SK-N-SH treated with all-trans-retinoic acid at 6 μM for 48 hours (cell line): ENCODE data around the gene PTBP3.

Source experiments
- ARNTL ChIP-seq: fragments of 450-650 bp; formaldehyde crosslinking; IDR thresholded peaks from 2 replicates; pipeline ENCODE4 v1.5.0; 2020; ENCODE audit warnings: low read depth, mild to moderate bottlenecking, moderate library complexity, borderline replicate concordance
- ISL1 ChIP-seq: fragments of 250-450 bp; sonication (Bioruptor Pico); IDR thresholded peaks from 2 replicates; pipeline ENCODE4 v2.1.2; 2022; ENCODE audit warnings: mild to moderate bottlenecking, moderate library complexity
- PPARA ChIP-seq: fragments of 250-450 bp; sonication (Bioruptor Pico); IDR thresholded peaks from 2 replicates; pipeline ENCODE4 v1.5.0; 2020; ENCODE audit warnings: mild to moderate bottlenecking, borderline replicate concordance
- SNAI2 ChIP-seq: fragments of 250-450 bp; sonication (Bioruptor Pico); IDR thresholded peaks from 2 replicates; pipeline ENCODE4 v1.5.0; 2020; ENCODE audit warnings: mild to moderate bottlenecking, moderate library complexity
- TCF4 ChIP-seq: fragments of 250-450 bp; sonication (Bioruptor Pico); IDR thresholded peaks from 2 replicates; pipeline ENCODE4 v1.8.0; 2021; ENCODE audit warnings: mild to moderate bottlenecking, moderate library complexity, borderline replicate concordance
- ZFP3 ChIP-seq: fragments of 250-450 bp; sonication (Bioruptor Pico); IDR thresholded peaks from 2 replicates; pipeline ENCODE4 v1.5.0; 2020; ENCODE audit warnings: mild to moderate bottlenecking, moderate library complexity
- ZFP30 ChIP-seq: fragments of 450-650 bp; formaldehyde crosslinking; IDR thresholded peaks from 2 replicates; pipeline ENCODE4 v1.5.0; 2022; ENCODE audit warnings: mild to moderate bottlenecking, moderate library complexity
- ZNF70 ChIP-seq: fragments of 450-650 bp; formaldehyde crosslinking; IDR thresholded peaks from 2 replicates; pipeline ENCODE4 v1.5.0; 2020; ENCODE audit warnings: mild to moderate bottlenecking, moderate library complexity
- TF ChIP-seq, protein P1 (sequence below): fragments of 250-450 bp; sonication (Bioruptor Pico); IDR thresholded peaks from 2 replicates; pipeline ENCODE4 v1.5.1; 2020; ENCODE audit warnings: low read depth, mild to moderate bottlenecking, moderate library complexity
- TF ChIP-seq, protein P2 (sequence below): fragments of 250-450 bp; sonication (Bioruptor Pico); IDR thresholded peaks from 2 replicates; pipeline ENCODE4 v1.5.1; 2021; ENCODE audit warnings: mild to moderate bottlenecking, moderate library complexity

GRCh38 chr9:112226091-112226490, 107.3 kb downstream of the PTBP3 start:
- TF ChIP-seq SNAI2 (no peak), ZFP30 (CRISPR knock-in tag) (no peak), PPARA (CRISPR knock-in tag) (no peak), ZFP3 (CRISPR knock-in tag) (no peak), TCF4 (CRISPR knock-in tag) (no peak), ZNF70 (no peak), ISL1 (no peak), ARNTL (CRISPR knock-in tag) (no peak)
- TF ChIP-seq, protein P1, sequence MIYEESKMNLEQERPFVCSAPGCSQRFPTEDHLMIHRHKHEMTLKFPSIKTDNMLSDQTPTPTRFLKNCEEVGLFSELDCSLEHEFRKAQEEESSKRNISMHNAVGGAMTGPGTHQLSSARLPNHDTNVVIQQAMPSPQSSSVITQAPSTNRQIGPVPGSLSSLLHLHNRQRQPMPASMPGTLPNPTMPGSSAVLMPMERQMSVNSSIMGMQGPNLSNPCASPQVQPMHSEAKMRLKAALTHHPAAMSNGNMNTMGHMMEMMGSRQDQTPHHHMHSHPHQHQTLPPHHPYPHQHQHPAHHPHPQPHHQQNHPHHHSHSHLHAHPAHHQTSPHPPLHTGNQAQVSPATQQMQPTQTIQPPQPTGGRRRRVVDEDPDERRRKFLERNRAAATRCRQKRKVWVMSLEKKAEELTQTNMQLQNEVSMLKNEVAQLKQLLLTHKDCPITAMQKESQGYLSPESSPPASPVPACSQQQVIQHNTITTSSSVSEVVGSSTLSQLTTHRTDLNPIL (CRISPR knock-in tag) = no peak
- TF ChIP-seq, protein P2, sequence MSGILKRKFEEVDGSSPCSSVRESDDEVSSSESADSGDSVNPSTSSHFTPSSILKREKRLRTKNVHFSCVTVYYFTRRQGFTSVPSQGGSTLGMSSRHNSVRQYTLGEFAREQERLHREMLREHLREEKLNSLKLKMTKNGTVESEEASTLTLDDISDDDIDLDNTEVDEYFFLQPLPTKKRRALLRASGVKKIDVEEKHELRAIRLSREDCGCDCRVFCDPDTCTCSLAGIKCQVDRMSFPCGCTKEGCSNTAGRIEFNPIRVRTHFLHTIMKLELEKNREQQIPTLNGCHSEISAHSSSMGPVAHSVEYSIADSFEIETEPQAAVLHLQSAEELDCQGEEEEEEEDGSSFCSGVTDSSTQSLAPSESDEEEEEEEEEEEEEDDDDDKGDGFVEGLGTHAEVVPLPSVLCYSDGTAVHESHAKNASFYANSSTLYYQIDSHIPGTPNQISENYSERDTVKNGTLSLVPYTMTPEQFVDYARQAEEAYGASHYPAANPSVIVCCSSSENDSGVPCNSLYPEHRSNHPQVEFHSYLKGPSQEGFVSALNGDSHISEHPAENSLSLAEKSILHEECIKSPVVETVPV (CRISPR knock-in tag) = no peak
